ENCODE measurements around the gene SPPL2A. TPM values are rescaled to one million over a fixed set of nuclear protein-coding genes. Genes with fewer than 3 reads are reported as not detected.

Gene SPPL2A
- total RNA-seq, 1 experiment from 2014 or later, result 100 TPM

GRCh38 chr15:50798684-50799083 lies 33.2 kb upstream of the SPPL2A start:
- Histone ChIP-seq H3K4me3 (ENCODE audit: low read depth, low read length, poor library complexity, severe bottlenecking) (no peak overlapping the region), H3K4me1 (ENCODE audit: insufficient read depth, low read length, poor library complexity, severe bottlenecking) (no peaks in the 10 kb centered on the region), H3K9me3 (ENCODE audit: low read depth, low read length, poor library complexity, severe bottlenecking) (no peaks in the 10 kb centered on the region), H3K27ac (ENCODE audit: low read depth, low read length, poor library complexity, severe bottlenecking) (no peak overlapping the region), H3K27me3 (replicated peaks; ENCODE audit: insufficient read depth, low read depth, low read length, poor library complexity) (no peaks in the 10 kb centered on the region), H3K36me3 (ENCODE audit: insufficient read depth, low read length, poor library complexity, severe bottlenecking) (no peaks in the 10 kb centered on the region)
- ChIA-PET POLR2A (ENCODE audit: low non-redundant PET) (no interaction called here), CTCF (no interaction called here)
- TF ChIP-seq EZH2 (IDR thresholded peaks at IDR 0.05; ENCODE audit: borderline replicate concordance, low read depth, low read length, poor library complexity, severe bottlenecking) (no peak), CTCF (conservative IDR thresholded peaks at IDR 0.05; ENCODE audit: low read depth, low read length) (no peak)
- DNase-seq (ENCODE audit: low spot score), result peak; percentile 49
- intact Hi-C loops (cut with micrococcal nuclease; ENCODE audit: unreplicated experiment), result no loop called here
- no TSS peak for BruUV-seq (replicated peaks)

- no peak overlapping the region for H3K27ac ChIP-seq (ENCODE audit: low read depth, low read length, poor library complexity, severe bottlenecking)
- POLR2A ChIA-PET (ENCODE audit: low non-redundant PET), result no interaction called here
- intact Hi-C loops (cut with micrococcal nuclease; ENCODE audit: unreplicated experiment), result no loop called here
- no TSS peak for BruUV-seq (replicated peaks)
- no peaks in the 10 kb centered on the region for H3K27me3 ChIP-seq (replicated peaks; ENCODE audit: insufficient read depth, low read depth, low read length, poor library complexity)
- no peaks in the 10 kb centered on the region for H3K9me3 ChIP-seq (ENCODE audit: low read depth, low read length, poor library complexity, severe bottlenecking)
- DNase-seq (ENCODE audit: low spot score), result no peak
- H3K4me3 ChIP-seq (ENCODE audit: low read depth, low read length, poor library complexity, severe bottlenecking), result no peak overlapping the region
- H3K4me1 ChIP-seq (ENCODE audit: insufficient read depth, low read length, poor library complexity, severe bottlenecking), result no peaks in the 10 kb centered on the region
- H3K36me3 ChIP-seq (ENCODE audit: insufficient read depth, low read length, poor library complexity, severe bottlenecking), result no peaks in the 10 kb centered on the region
- TF ChIP-seq CTCF (conservative IDR thresholded peaks at IDR 0.05; ENCODE audit: low read depth, low read length), result no peak
- no peak for TF ChIP-seq EZH2 (IDR thresholded peaks at IDR 0.05; ENCODE audit: borderline replicate concordance, low read depth, low read length, poor library complexity, severe bottlenecking)
- CTCF ChIA-PET, result no interaction called here
Measured at GRCh38 chr15:50797926-50798325, 32.4 kb upstream of the SPPL2A start.

- Histone ChIP-seq H3K9me3 (ENCODE audit: low read depth, low read length, poor library complexity, severe bottlenecking) (no peaks in the 10 kb centered on the region), H3K4me3 (ENCODE audit: low read depth, low read length, poor library complexity, severe bottlenecking) (no peak overlapping the region), H3K4me1 (ENCODE audit: insufficient read depth, low read length, poor library complexity, severe bottlenecking) (no peaks in the 10 kb centered on the region), H3K36me3 (ENCODE audit: insufficient read depth, low read length, poor library complexity, severe bottlenecking) (no peaks in the 10 kb centered on the region), H3K27me3 (replicated peaks; ENCODE audit: insufficient read depth, low read depth, low read length, poor library complexity) (no peaks in the 10 kb centered on the region), H3K27ac (ENCODE audit: low read depth, low read length, poor library complexity, severe bottlenecking) (no peak overlapping the region)
- BruUV-seq (replicated peaks), result no TSS peak
- no peak for TF ChIP-seq CTCF (conservative IDR thresholded peaks at IDR 0.05; ENCODE audit: low read depth, low read length)
- TF ChIP-seq EZH2 (IDR thresholded peaks at IDR 0.05; ENCODE audit: borderline replicate concordance, low read depth, low read length, poor library complexity, severe bottlenecking), result no peak
- no peak for DNase-seq (ENCODE audit: low spot score)
- intact Hi-C loops (cut with micrococcal nuclease; ENCODE audit: unreplicated experiment), result no loop called here
- ChIA-PET CTCF (no interaction called here), POLR2A (ENCODE audit: low non-redundant PET) (no interaction called here)
Measured at GRCh38 chr15:50791486-50791885, 26.0 kb upstream of the SPPL2A start.

Data from A673 (cell line).